ENCODE results near the gene IMMP2L.

Gene IMMP2L

DNA sequence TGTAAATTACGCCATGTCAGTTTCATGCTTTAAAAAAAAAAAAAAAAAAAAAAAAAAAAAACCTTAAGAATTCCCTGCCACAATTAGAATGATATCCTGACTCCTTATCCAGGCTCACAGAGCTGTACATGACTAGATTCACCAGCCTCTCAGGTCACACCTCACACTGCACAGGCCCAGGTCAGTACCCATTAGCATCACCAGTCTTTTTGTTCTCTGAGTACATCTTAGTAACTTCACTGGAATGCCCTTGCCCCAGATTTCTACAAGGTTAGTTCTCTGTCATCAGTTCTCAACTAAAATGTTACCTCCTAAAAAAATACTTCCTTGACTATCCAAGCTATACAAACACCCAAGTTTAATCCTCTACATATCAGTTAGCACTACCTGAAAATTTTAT lies 260.4 kb downstream of the IMMP2L start:
- TF ChIP-seq FOXP2 (optimal IDR thresholded peaks at IDR 0.05; ENCODE audit: borderline replicate concordance, extremely low read depth, extremely low read length, insufficient read depth) (no peak), SIN3A (IDR thresholded peaks at IDR 0.05; ENCODE audit: borderline replicate concordance, insufficient read depth, low read length) (no peak), TAF1 (IDR thresholded peaks at IDR 0.05; ENCODE audit: borderline replicate concordance, insufficient read depth, low read length) (no peak), POLR2AphosphoS5 (IDR thresholded peaks at IDR 0.05; ENCODE audit: low read depth, low read length) (no peak), REST (IDR thresholded peaks at IDR 0.05; ENCODE audit: insufficient read depth in 1 of 2, low read depth in 2 of 2, low read length in 2 of 2) (no peak)

GRCh38 chr7:111294494-111294893 lies 267.8 kb downstream of the IMMP2L start:
- TF ChIP-seq TAF1 (IDR thresholded peaks at IDR 0.05; ENCODE audit: borderline replicate concordance, insufficient read depth, low read length) (no peak), SIN3A (IDR thresholded peaks at IDR 0.05; ENCODE audit: borderline replicate concordance, insufficient read depth, low read length) (no peak), REST (IDR thresholded peaks at IDR 0.05; ENCODE audit: insufficient read depth in 1 of 2, low read depth in 2 of 2, low read length in 2 of 2) (no peak), FOXP2 (optimal IDR thresholded peaks at IDR 0.05; ENCODE audit: borderline replicate concordance, extremely low read depth, extremely low read length, insufficient read depth) (no peak)

DNA sequence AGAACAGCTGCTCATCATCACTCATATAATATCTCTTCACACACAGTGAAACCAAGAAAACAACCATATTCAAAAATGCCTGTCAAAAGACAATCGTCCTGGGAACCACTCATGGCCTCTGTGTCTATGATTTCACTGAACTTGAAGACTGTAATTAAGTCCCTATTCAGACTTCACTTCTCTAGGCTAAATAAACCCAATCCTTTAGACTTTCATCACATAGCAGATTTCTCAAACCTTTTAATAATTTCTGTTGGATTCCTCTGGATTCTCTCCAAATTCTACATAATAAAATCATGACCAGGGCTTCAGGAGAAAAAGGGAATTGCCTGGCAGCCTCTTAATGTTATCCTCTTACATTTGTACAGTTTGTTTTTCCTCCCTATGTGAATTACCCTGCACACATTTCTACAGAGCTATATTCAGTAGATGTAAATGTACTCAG lies 270.2 kb downstream of the IMMP2L start:
- TF ChIP-seq FOXP2 (optimal IDR thresholded peaks at IDR 0.05; ENCODE audit: borderline replicate concordance, extremely low read depth, extremely low read length, insufficient read depth), result no peak
- TF ChIP-seq REST (IDR thresholded peaks at IDR 0.05; ENCODE audit: insufficient read depth in 1 of 2, low read depth in 2 of 2, low read length in 2 of 2), result no peak
- no peak for TF ChIP-seq SIN3A (IDR thresholded peaks at IDR 0.05; ENCODE audit: borderline replicate concordance, insufficient read depth, low read length)
- no peak for TF ChIP-seq TAF1 (IDR thresholded peaks at IDR 0.05; ENCODE audit: borderline replicate concordance, insufficient read depth, low read length)
- no peak for TF ChIP-seq POLR2AphosphoS5 (IDR thresholded peaks at IDR 0.05; ENCODE audit: low read depth, low read length)

GRCh38 chr7:111290982-111291381 lies 271.3 kb downstream of the IMMP2L start:
- TF ChIP-seq SIN3A (IDR thresholded peaks at IDR 0.05; ENCODE audit: borderline replicate concordance, insufficient read depth, low read length), result no peak
- no peak for TF ChIP-seq FOXP2 (optimal IDR thresholded peaks at IDR 0.05; ENCODE audit: borderline replicate concordance, extremely low read depth, extremely low read length, insufficient read depth)
- no peak for TF ChIP-seq TAF1 (IDR thresholded peaks at IDR 0.05; ENCODE audit: borderline replicate concordance, insufficient read depth, low read length)
- TF ChIP-seq REST (IDR thresholded peaks at IDR 0.05; ENCODE audit: insufficient read depth in 1 of 2, low read depth in 2 of 2, low read length in 2 of 2), result no peak
- no peak for TF ChIP-seq POLR2AphosphoS5 (IDR thresholded peaks at IDR 0.05; ENCODE audit: low read depth, low read length)

DNA sequence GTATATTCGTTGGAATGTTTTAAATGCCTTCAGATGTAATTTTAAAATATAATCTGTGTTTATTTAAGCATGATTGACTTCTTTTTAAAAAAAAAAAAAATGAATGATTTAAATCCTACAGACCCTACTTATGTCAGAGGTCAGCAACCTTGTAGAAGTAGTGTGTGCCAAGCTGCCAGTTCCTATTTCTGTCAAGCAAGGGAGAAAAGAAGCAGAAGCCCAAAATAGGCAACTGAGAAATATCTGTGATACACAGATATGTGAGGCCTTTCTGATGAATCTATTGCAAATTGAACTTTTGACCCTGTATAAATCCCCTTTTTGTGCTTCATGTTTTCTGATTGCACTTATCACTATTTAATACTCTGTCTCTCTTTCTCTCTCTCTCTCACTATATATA lies 271.9 kb downstream of the IMMP2L start:
- no peak for TF ChIP-seq REST (IDR thresholded peaks at IDR 0.05; ENCODE audit: insufficient read depth in 1 of 2, low read depth in 2 of 2, low read length in 2 of 2)
- TF ChIP-seq POLR2AphosphoS5 (IDR thresholded peaks at IDR 0.05; ENCODE audit: low read depth, low read length), result no peak
